ENCODE measurements around the gene KDM4E.

The KDM4E gene

DNA sequence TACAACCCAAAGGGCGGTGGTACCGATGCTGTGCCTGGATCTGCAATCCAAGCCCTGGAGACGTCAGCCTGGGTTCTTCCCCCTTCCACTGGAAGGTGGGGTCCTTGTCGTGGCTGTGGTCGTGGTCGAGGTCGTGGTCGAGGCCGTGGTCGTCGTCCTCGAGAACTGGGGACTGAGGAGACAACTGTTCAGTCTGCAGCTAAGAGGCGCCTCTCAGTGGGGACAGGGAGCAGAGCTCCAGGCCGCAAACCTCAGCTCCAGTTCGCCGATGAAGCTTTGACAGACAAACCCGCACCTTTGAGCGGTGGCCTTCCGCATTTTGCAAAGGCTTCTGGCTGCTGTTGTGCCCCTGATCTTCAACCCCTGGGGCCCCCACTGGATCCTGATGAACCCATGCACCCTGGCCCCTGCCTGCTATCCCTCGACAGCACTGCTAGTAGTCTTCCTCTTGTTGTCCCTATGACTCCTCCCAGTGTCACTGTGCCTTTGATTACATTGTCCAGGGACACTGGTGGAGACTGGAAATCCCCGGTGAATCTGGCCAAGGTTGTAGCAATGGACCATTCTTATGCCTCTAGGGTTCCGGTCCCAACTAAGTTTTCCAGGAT lies 25.6 kb downstream of the KDM4E start:
- TF ChIP-seq POLR2AphosphoS5 (IDR thresholded peaks at IDR 0.05; ENCODE audit: low read depth, low read length) (no peak), TAF1 (IDR thresholded peaks at IDR 0.05; ENCODE audit: borderline replicate concordance, insufficient read depth, low read length) (no peak), SIN3A (IDR thresholded peaks at IDR 0.05; ENCODE audit: borderline replicate concordance, insufficient read depth, low read length) (no peak), FOXP2 (optimal IDR thresholded peaks at IDR 0.05; ENCODE audit: borderline replicate concordance, extremely low read depth, extremely low read length, insufficient read depth) (no peak)
- TF ChIP-seq, protein P1, sequence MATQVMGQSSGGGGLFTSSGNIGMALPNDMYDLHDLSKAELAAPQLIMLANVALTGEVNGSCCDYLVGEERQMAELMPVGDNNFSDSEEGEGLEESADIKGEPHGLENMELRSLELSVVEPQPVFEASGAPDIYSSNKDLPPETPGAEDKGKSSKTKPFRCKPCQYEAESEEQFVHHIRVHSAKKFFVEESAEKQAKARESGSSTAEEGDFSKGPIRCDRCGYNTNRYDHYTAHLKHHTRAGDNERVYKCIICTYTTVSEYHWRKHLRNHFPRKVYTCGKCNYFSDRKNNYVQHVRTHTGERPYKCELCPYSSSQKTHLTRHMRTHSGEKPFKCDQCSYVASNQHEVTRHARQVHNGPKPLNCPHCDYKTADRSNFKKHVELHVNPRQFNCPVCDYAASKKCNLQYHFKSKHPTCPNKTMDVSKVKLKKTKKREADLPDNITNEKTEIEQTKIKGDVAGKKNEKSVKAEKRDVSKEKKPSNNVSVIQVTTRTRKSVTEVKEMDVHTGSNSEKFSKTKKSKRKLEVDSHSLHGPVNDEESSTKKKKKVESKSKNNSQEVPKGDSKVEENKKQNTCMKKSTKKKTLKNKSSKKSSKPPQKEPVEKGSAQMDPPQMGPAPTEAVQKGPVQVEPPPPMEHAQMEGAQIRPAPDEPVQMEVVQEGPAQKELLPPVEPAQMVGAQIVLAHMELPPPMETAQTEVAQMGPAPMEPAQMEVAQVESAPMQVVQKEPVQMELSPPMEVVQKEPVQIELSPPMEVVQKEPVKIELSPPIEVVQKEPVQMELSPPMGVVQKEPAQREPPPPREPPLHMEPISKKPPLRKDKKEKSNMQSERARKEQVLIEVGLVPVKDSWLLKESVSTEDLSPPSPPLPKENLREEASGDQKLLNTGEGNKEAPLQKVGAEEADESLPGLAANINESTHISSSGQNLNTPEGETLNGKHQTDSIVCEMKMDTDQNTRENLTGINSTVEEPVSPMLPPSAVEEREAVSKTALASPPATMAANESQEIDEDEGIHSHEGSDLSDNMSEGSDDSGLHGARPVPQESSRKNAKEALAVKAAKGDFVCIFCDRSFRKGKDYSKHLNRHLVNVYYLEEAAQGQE (IDR thresholded peaks at IDR 0.05; ENCODE audit: insufficient read depth in 1 of 2, low read depth in 2 of 2, low read length in 2 of 2): no peak

DNA sequence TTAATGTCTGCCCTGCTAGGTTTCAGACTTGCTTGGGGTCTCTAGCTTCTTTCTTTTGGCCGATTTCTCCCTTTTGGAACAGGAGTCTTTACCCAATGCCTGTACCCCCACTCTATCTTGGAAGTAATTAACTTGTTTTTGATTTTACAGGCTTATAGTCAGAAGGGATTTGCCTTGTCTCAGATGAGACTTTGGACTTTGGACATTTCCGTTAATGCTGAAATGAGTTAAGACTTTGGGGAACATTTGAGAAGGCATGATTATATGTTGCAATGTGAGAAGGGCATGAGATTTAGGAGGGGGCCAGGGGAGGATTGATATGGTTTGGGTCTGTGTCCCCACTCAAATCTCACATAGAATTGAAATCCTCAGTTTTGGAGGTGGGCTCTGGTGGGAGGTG lies 29.3 kb downstream of the KDM4E start:
- TF ChIP-seq POLR2AphosphoS5 (IDR thresholded peaks at IDR 0.05; ENCODE audit: low read depth, low read length): no peak
- TF ChIP-seq SIN3A (IDR thresholded peaks at IDR 0.05; ENCODE audit: borderline replicate concordance, insufficient read depth, low read length): no peak
- TF ChIP-seq, protein P1 (IDR thresholded peaks at IDR 0.05; ENCODE audit: insufficient read depth in 1 of 2, low read depth in 2 of 2, low read length in 2 of 2): no peak
- TF ChIP-seq FOXP2 (optimal IDR thresholded peaks at IDR 0.05; ENCODE audit: borderline replicate concordance, extremely low read depth, extremely low read length, insufficient read depth): no peak
- no peak for TF ChIP-seq TAF1 (IDR thresholded peaks at IDR 0.05; ENCODE audit: borderline replicate concordance, insufficient read depth, low read length)

DNA sequence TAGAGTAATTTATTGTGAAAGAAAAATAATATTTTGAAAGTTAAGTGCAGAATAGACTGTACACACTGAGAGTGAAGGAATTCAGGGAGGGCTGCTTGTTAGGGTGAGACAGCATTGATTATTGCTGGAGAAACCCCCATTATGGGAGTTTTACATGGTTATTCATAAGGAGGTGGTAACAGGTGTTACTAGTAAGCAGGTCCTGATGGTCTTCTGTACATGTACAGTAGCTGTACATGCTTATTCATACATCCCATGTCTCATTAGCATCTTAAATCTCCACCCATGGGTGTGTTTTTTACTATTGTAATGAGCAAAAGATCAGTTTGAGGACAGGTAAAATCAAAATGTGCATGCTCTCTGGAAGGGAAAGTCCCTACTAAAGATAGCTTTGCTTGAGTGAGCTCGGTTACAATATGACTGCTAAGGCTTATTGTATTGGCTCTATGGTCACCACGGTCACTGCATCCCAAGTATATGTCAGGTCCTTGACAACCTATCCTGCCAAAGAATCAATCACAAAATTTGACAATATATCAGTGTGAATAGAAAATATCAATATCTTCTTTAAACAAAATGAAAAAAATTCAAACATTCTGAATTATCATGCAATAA lies 30.3 kb downstream of the KDM4E start:
- TF ChIP-seq, protein P1 (IDR thresholded peaks at IDR 0.05; ENCODE audit: insufficient read depth in 1 of 2, low read depth in 2 of 2, low read length in 2 of 2): no peak
- TF ChIP-seq POLR2AphosphoS5 (IDR thresholded peaks at IDR 0.05; ENCODE audit: low read depth, low read length): no peak
- no peak for TF ChIP-seq FOXP2 (optimal IDR thresholded peaks at IDR 0.05; ENCODE audit: borderline replicate concordance, extremely low read depth, extremely low read length, insufficient read depth)
- TF ChIP-seq SIN3A (IDR thresholded peaks at IDR 0.05; ENCODE audit: borderline replicate concordance, insufficient read depth, low read length): no peak
- no peak for TF ChIP-seq TAF1 (IDR thresholded peaks at IDR 0.05; ENCODE audit: borderline replicate concordance, insufficient read depth, low read length)

DNA sequence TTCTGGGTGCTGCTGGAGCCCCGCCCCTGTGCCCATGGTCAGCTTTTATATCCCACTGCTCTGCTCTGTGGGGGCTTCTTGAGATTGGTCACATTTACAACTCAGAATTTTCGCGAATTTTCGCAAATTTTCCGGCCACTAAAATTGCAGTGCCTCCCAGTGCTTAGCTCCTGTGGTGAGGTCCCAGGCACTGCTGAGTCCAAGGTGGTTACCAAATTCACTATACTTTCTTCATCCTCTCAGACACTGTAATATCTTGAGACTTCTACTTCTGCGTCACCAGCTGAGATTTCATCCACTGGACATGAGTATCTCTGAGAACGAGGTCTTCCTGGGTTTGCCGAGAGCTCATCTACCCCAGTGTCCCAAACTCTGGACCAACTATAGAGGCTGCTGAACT lies 32.9 kb downstream of the KDM4E start:
- TF ChIP-seq POLR2AphosphoS5 (IDR thresholded peaks at IDR 0.05; ENCODE audit: low read depth, low read length): no peak
- TF ChIP-seq TAF1 (IDR thresholded peaks at IDR 0.05; ENCODE audit: borderline replicate concordance, insufficient read depth, low read length): no peak
- TF ChIP-seq, protein P1 (IDR thresholded peaks at IDR 0.05; ENCODE audit: insufficient read depth in 1 of 2, low read depth in 2 of 2, low read length in 2 of 2): no peak
- no peak for TF ChIP-seq SIN3A (IDR thresholded peaks at IDR 0.05; ENCODE audit: borderline replicate concordance, insufficient read depth, low read length)
- no peak for TF ChIP-seq FOXP2 (optimal IDR thresholded peaks at IDR 0.05; ENCODE audit: borderline replicate concordance, extremely low read depth, extremely low read length, insufficient read depth)
